K562 (cell line): ENCODE data around the gene ZNF471. TPM values are rescaled to one million over a fixed set of nuclear protein-coding genes. Genes with fewer than 3 reads are reported as not detected.

Experiments used
- ATAC-seq: fragments of 200-7000 bp; cut with Tn5 transposase; 3 replicates; pipeline ENCODE4 v1.9.1; 2020; ENCODE audit warnings: moderate library complexity
- BruUV-seq: library from RNA; stranded (reverse); fragments of 400-500 nt; replicated peaks from 2 replicates; lab custom pipeline; 2021; lab: Mats Ljungman, UMichigan
- CTCF ChIA-PET: fragments of 300-600 bp; formaldehyde crosslinking; extraction: SDS; loops from one replicate; lab custom pipeline; 2021; ENCODE audit warnings: low intra/inter-chr PET ratio; lab: Yijun Ruan, JAX
- POLR2A ChIA-PET: fragments of 300-600, 350-650 bp; sonication (Branson Sonifier 250); formaldehyde crosslinking; extraction: SDS; loops from one replicate; lab custom pipeline; 2021; ENCODE audit warnings: antibody characterized with exemption, inconsistent platforms; lab: Yijun Ruan, JAX
- DNase-seq, 4 experiments: peaks; one replicate each; pipeline versions ENCODE4 v3.0.0 to v3.0.0-alpha.2; 2011 to 2018; ENCODE audit warnings: low spot score in 3 of 4, mixed read lengths in 3 of 4; ENCODE audit errors: extremely low read depth in 1 of 4
- FAIRE-seq: peaks from 2 replicates; lab custom pipeline; 2011; peaks lifted over from hg19 to GRCh38; lab: Jason Lieb, UNC
- H2AFZ ChIP-seq: 2 replicates; pipeline ENCODE4 v1.6.0; 2011; ENCODE audit warnings: low read depth, low read length, control low read depth, inconsistent platforms
- H3K27ac ChIP-seq: fragments of 200-600 bp; 3 replicates; pipeline ENCODE4 v1.8.0; 2011; ENCODE audit warnings: low read depth, mild to moderate bottlenecking, control low read depth, inconsistent platforms, low read length, moderate library complexity, mixed read lengths; ENCODE audit errors: extremely low read depth
- H3K27me3 ChIP-seq, 2 experiments: fragments of 300-600 bp in 1 of 2; 2 replicates in 1 of 2; 3 replicates in 1 of 2; pipeline versions ENCODE4 v1.6.0 to v1.8.0; 2011; ENCODE audit warnings: inconsistent platforms in 2 of 2, low read length in 2 of 2, mild to moderate bottlenecking in 1 of 2, mixed read lengths in 1 of 2, moderate library complexity in 1 of 2; ENCODE audit not compliant: control insufficient read depth in 2 of 2, insufficient read depth in 2 of 2
- H3K36me3 ChIP-seq: fragments of 300-600 bp; 3 replicates; pipeline ENCODE4 v1.8.0; 2011; ENCODE audit warnings: mild to moderate bottlenecking, low read length, inconsistent platforms; ENCODE audit not compliant: control insufficient read depth, insufficient read depth
- H3K4me1 ChIP-seq, 2 experiments: fragments of 200-600 bp in 1 of 2; replicated peaks in 1 of 2; 2 replicates in 1 of 2; 3 replicates in 1 of 2; pipeline versions ENCODE4 v1.5.1 to v1.8.0; 2011; ENCODE audit warnings: inconsistent platforms in 2 of 2, low read length in 2 of 2, mild to moderate bottlenecking in 1 of 2, mixed read lengths in 1 of 2, moderate library complexity in 1 of 2; ENCODE audit not compliant: control insufficient read depth in 2 of 2, insufficient read depth in 2 of 2
- H3K4me2 ChIP-seq: 2 replicates; pipeline ENCODE4 v1.6.1; 2011; ENCODE audit warnings: low read length, control low read depth, inconsistent platforms, mixed read lengths; ENCODE audit not compliant: insufficient read depth
- H3K4me3 ChIP-seq: fragments of 200-600 bp; sonication (generic), shearing (Covaris generic); 2 replicates; pipeline ENCODE4 v1.5.1; 2016; ENCODE audit warnings: control low read depth, inconsistent platforms
- H3K79me2 ChIP-seq: fragments of 200-600 bp; 3 replicates; pipeline ENCODE4 v1.8.0; 2011; ENCODE audit warnings: low read length, inconsistent platforms; ENCODE audit not compliant: control insufficient read depth, insufficient read depth
- H3K9ac ChIP-seq, 2 experiments: 2 replicates each; pipeline versions ENCODE4 v1.6.0 to v1.6.1; 2011; ENCODE audit warnings: low read depth in 2 of 2, low read length in 2 of 2, control low read depth in 1 of 2, inconsistent platforms in 1 of 2, mild to moderate bottlenecking in 1 of 2, mixed read lengths in 1 of 2; ENCODE audit not compliant: insufficient read depth in 1 of 2
- H3K9me1 ChIP-seq: one replicate; pipeline ENCODE4 v1.6.0; 2011; ENCODE audit warnings: inconsistent platforms, mild to moderate bottlenecking, low read length, moderate library complexity; ENCODE audit not compliant: control insufficient read depth, insufficient read depth
- H3K9me3 ChIP-seq: replicated peaks from 2 replicates; pipeline ENCODE4 v1.5.1; 2011; ENCODE audit warnings: low read depth, low read length, inconsistent platforms; ENCODE audit not compliant: control insufficient read depth, insufficient read depth
- H4K20me1 ChIP-seq: replicated peaks from 2 replicates; pipeline ENCODE4 v1.6.1; 2011; ENCODE audit warnings: low read length, inconsistent platforms, mixed read lengths; ENCODE audit not compliant: control insufficient read depth, insufficient read depth
- NRF1 ChIP-seq, 2 experiments: fragments of 450-650 bp; IDR thresholded peaks in 1 of 2; conservative IDR thresholded peaks in 1 of 2; 2 replicates each; pipeline ENCODE4 v1.6.1; 2014; ENCODE audit warnings: mild to moderate bottlenecking in 2 of 2
- RNF2 ChIP-seq: sonication (generic); IDR thresholded peaks from 2 replicates; pipeline ENCODE4 v1.6.1; 2016
- WGBS: fragments of 100-300 bp; shearing (Covaris generic); methylation state at CpG from one replicate; pipeline ENCODE4 v1.1.6; 2016; ENCODE audit warnings: low coverage, mixed read lengths; ENCODE audit not compliant: insufficient coverage; ENCODE audit errors: missing lambda C conversion rate; 5-methylcytosine and 5-hydroxymethylcytosine counted together
- in situ Hi-C: fragments of 300-500 bp; cut with MboI; formaldehyde crosslinking; loops from 4 replicates; pipeline ENCODE4 v1.15.0; 2018; ENCODE audit warnings: inconsistent platforms, mixed read lengths
- intact Hi-C: fragments of 100-400 bp; cut with micrococcal nuclease; formaldehyde crosslinking; loops from 2 replicates; pipeline ENCODE4 v1.14.2; 2022
- polyA plus RNA-seq, 8 experiments: library from polyadenylated mRNA; depleted of rRNA in 4 of 8; stranded (reverse) in 5 of 8; unstranded in 3 of 8; fragments of >200 nt; fragmentation: Nextera tagmentation in 2 of 8; fragmentation: Illumina TruSeq in 1 of 8; extraction: Ambion mirVana in 2 of 8; extraction: Trizol in 1 of 8; gene quantifications; 2 replicates each; pipeline versions ENCODE4 v1.2.1 to v1.2.3, GENCODE V29; 2011 to 2014; ENCODE audit warnings: inconsistent platforms in 1 of 8, missing spikeins in 1 of 8
- total RNA-seq, 7 experiments: library from RNA; depleted of rRNA in 6 of 7; stranded (reverse); fragments of >200 nt in 6 of 7; fragmentation: Illumina TruSeq in 2 of 7; extraction: Trizol in 2 of 7; gene quantifications; 2 replicates each; pipeline versions ENCODE4 v1.2.1 to v1.2.3, GENCODE V29; 2011 to 2021; ENCODE audit warnings: low replicate concordance in 1 of 7
- TF ChIP-seq, protein P1 (sequence below), 2 experiments: fragments of 450-650 bp; IDR thresholded peaks; 2 replicates each; pipeline ENCODE4 v1.6.1; 2018; ENCODE audit warnings: mild to moderate bottlenecking in 2 of 2, low read depth in 1 of 2; ENCODE audit not compliant: partially characterized antibody in 2 of 2

Gene ZNF471
- total and polyA plus RNA-seq, 9 of the 15 experiments (the other 6 are each of a cell fraction or from before 2014, with no cell fraction given) = not detected

DNA sequence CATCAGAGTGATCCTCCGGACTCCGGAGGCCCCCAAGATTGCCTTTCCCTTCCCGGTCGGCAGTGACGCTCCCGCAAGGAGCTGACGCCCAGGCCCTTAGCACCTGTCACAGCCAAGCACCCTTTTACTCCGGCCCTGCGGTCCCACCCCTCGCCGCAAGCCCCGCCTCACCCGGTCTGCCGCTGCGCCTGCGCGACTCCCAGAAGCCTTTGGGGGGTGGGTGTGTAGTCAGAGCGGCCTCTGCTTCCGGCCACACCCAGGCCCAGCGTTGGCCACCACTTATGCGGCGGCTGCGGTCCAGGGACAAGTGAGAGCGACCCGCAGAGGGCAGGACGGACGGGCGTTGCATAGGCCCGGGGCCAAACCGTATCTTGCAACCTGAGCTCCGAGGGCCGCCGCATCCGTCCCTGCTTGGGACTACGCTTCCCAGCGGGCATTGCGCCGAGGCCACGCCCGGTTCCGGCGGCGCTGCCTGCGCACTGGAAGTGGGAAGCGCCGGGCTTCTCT, 30.7 kb downstream of the ZNF471 start:
- H3K9me1 ChIP-seq = no peaks in the 10 kb centered on the region
- no peak overlapping the region for H3K4me2 ChIP-seq
- no peak for ATAC-seq
- no peak overlapping the region for H3K4me3 ChIP-seq
- H3K27me3 ChIP-seq = no peaks in the 10 kb centered on the region
- peaks cover 0 to 3% of the 10 kb centered on the region in 2 experiments; a peak in 1 of 5 replicates for H3K4me1 ChIP-seq
- no peak overlapping the region for H3K9ac ChIP-seq
- ChIA-PET POLR2A (no interaction called here), CTCF (no interaction called here)
- H3K79me2 ChIP-seq = no peaks in the 10 kb centered on the region
- in situ Hi-C loops = no loop called here
- no peaks in the 10 kb centered on the region for H3K36me3 ChIP-seq
- intact Hi-C loops = no loop called here
- TF ChIP-seq, protein P1, sequence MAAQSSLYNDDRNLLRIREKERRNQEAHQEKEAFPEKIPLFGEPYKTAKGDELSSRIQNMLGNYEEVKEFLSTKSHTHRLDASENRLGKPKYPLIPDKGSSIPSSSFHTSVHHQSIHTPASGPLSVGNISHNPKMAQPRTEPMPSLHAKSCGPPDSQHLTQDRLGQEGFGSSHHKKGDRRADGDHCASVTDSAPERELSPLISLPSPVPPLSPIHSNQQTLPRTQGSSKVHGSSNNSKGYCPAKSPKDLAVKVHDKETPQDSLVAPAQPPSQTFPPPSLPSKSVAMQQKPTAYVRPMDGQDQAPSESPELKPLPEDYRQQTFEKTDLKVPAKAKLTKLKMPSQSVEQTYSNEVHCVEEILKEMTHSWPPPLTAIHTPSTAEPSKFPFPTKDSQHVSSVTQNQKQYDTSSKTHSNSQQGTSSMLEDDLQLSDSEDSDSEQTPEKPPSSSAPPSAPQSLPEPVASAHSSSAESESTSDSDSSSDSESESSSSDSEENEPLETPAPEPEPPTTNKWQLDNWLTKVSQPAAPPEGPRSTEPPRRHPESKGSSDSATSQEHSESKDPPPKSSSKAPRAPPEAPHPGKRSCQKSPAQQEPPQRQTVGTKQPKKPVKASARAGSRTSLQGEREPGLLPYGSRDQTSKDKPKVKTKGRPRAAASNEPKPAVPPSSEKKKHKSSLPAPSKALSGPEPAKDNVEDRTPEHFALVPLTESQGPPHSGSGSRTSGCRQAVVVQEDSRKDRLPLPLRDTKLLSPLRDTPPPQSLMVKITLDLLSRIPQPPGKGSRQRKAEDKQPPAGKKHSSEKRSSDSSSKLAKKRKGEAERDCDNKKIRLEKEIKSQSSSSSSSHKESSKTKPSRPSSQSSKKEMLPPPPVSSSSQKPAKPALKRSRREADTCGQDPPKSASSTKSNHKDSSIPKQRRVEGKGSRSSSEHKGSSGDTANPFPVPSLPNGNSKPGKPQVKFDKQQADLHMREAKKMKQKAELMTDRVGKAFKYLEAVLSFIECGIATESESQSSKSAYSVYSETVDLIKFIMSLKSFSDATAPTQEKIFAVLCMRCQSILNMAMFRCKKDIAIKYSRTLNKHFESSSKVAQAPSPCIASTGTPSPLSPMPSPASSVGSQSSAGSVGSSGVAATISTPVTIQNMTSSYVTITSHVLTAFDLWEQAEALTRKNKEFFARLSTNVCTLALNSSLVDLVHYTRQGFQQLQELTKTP (IDR thresholded peaks at IDR 0.05; ENCODE audit: low read depth in 1 of 2, partially characterized antibody in 2 of 2) = peak in 1 of 2 experiments; percentile 44
- TF ChIP-seq RNF2 (no peak), NRF1 (conservative IDR thresholded peaks at IDR 0.05 in 1 of 2, IDR thresholded peaks at IDR 0.05 in 1 of 2) (peak; percentile 43 to 61; a peak in 3 of 4 replicates)
- 27% methylated on average over 19 of the region's 46 CpGs for WGBS
- H4K20me1 ChIP-seq = no peaks in the 10 kb centered on the region
- H3K9me3 ChIP-seq = no peaks in the 10 kb centered on the region
- H2AFZ ChIP-seq = no peak overlapping the region
- no peak overlapping the region for H3K27ac ChIP-seq
- no peak for DNase-seq
- no peak for FAIRE-seq
- BruUV-seq = no TSS peak
